ENCODE results near the gene SHLD2.
"Not testable (repeated sequence)": the region's sequence is repeated elsewhere in the genome, so short reads cannot be mapped to it uniquely, and the experiment has no call there.

The SHLD2 gene

GRCh38 chr10:87210309-87210708 is 115.3 kb downstream of the SHLD2 start:
- FAIRE-seq; DNase-seq (ENCODE audit: low spot score): not testable (repeated sequence)

DNA sequence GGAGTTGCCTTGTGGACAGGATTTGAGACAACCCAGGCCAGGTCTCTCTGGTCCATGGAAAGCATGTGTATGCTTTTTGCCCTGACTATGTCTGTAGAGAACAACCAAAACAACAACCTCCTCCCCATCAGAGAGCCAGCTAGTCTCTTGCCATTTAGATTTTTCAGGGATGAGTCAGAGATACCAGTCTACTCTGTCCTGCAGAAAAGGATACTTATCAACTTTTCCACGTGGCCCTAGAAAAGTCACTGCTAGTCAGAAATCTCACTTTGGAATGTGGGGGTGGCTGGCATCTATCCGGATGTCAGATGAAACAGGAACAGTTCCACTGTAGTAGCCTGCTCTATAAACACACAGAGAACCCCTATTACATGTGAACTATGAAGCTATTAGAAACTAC is 116.8 kb downstream of the SHLD2 start:
- FAIRE-seq: not testable (repeated sequence)
- DNase-seq (ENCODE audit: low spot score): peak; percentile 36

DNA sequence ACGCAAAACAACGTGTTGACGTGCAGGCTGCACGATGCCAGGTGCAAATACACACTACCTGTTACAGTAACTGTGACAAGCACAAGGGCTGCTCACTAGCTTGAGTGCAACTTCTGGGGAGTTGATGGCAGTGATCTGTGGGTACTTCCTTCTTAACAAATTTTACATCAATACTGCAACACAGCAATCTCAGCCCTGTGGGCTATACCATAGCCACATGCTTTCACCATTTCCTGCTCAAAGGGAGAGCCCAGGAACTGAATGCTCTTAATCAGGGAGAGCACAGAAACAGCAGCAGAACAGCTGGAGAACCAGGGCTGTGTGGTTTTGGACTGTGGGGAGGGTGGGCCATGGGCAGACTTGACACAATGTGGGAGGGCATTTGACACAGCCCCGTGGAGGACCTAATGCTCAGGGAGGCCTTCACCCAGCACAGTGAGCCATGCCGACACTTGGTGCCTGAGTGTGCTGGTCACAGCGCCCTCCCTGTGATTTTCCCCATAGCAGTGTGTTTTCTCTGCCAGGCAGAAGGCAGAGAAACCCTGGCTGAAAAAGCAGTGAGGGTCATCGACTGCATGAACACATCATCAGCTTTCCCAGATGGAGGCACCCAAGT is 118.3 kb downstream of the SHLD2 start:
- FAIRE-seq: peak; percentile 32
- not testable (repeated sequence) for DNase-seq (ENCODE audit: low spot score)

DNA sequence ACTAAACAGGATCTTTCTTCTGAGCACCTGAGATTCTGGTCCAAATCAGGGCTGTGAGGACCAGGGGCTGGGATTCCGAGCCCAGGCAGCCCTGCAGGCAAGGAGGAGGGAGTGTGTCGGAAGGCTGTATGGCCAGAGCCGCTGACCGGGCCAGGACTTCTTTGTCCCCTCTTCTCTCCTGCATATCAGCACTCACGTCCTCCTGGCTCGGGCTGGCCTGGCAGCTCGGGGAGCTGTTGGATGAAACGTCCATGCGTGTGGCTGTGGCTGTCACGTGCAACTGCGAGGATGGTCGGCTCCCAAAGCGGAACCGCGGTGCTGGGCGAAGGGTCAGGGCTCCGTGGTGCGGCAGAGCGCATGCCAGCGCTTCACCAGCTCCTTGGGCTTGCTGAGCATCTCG is 118.8 kb downstream of the SHLD2 start:
- not testable (repeated sequence) for DNase-seq (ENCODE audit: low spot score); FAIRE-seq

DNA sequence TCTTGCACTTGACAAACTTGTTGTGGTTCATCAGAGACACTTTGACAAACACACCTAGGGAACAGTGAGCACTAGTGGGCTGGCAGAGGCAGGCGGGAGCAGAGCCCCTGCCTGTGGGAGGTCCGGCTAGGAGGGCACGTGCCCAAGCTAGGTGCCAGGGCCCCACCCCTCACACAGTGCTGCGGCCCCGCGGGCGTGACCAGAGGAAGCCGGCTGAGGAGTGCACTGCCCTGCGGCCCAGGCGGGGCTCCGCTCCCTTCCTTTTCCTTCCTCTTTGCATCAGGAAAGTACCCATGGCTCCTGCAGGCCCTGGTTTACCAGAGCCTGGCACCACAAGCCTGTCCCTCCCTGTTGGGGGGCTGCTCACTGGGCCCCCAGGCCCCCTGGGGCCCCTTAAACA is 121.1 kb downstream of the SHLD2 start:
- not testable (repeated sequence) for FAIRE-seq; DNase-seq (ENCODE audit: low spot score)

GRCh38 chr10:87219370-87219769 is 124.4 kb downstream of the SHLD2 start:
- not testable (repeated sequence) for DNase-seq (ENCODE audit: low spot score); FAIRE-seq

- FAIRE-seq; DNase-seq (ENCODE audit: low spot score): not testable (repeated sequence)
Observed at GRCh38 chr10:87222789-87223188, 127.8 kb downstream of the SHLD2 start.

DNA sequence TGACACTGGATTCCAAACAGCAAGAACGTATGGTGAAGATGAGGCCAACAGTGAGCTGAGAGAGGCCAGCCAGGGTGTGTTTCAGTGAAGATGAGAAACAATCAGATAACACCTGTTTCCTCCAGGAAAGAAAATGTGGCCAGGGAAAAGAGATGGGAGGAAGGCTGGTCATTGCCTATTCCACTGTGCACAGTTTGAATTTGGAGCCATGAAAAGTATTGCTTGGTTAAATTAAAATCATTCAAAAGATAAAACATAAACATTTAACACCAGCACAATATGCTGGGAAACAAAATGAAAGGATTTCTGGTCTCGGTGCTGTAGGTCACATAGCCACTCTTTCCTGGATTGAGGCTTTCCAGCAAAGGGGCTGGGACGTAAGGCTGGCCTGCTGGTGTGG is 130.1 kb downstream of the SHLD2 start, which contains the start of gene NUTM2A:
Gene NUTM2A (plus strand): TSS at position 301 of the 400 bp plus-strand sequence. CDS start 383 bp downstream, outside the sequence.
- not testable (repeated sequence) for FAIRE-seq; DNase-seq (ENCODE audit: low spot score)

GRCh38 chr10:87228247-87228646 is 133.2 kb downstream of the SHLD2 start:
- not testable (repeated sequence) for DNase-seq (ENCODE audit: low spot score); FAIRE-seq

DNA sequence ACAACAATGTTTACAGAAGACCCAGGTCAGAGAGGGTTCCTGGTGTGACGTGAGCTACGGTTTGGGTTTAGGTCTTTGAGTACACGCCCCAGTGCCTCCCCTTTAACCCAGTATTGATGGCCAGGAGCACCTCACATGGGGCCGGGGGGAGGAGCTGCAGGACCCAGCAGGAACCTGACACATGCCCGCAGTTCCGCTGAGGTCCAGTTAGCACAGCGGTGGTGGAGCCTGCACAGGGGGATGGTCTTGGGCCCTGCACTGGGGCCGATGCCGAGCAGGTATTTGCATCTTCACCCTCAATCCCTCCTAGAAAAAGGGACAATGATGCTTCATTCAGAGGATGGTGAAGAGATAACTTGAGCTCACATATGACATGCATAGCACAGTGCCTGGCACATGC is 134.2 kb downstream of the SHLD2 start:
- DNase-seq (ENCODE audit: low spot score); FAIRE-seq: not testable (repeated sequence)

- FAIRE-seq; DNase-seq (ENCODE audit: low spot score): not testable (repeated sequence)
Observed at GRCh38 chr10:87234854-87235253, 139.8 kb downstream of the SHLD2 start.

DNA sequence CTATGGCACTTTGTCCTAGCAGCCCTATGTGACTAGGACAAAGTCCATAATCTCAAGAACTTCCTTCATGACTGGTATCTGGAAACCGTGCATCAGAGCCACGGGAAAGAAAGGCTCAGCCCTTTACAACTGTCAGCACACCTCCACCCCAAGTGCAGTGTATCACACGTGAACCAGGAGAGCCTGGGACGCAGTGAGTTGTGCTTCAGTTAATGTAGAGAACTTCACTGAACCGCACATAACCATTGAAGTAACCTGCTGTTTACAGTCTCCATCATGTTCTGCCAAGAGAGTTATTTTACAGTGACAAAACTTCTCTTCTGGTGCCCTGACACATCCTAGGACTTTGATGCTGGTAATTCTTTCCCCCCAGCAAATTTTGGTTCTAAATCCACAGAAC is 142.2 kb downstream of the SHLD2 start:
- DNase-seq (ENCODE audit: low spot score); FAIRE-seq: not testable (repeated sequence)

DNA sequence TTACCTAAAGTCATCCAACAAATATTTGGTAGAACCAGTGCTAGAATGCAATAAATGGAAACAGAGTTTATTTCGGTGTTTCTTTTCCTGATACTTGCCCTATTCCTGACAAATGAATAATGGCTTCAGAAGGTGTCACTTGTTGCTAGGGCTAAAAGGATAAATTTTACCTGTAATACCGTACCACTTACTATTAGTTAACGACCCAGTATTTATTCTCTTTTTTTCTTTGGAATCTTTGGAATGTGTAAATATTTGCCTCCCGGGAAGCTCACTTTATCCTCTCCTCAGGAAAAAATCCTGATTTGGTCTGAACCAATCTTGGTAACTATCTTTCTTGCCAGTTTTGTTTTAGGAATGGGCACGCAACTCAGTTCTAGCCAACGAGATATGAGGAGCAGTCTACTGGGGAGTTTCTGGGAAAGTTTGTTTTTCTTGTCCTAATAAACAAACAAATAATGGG is 144.4 kb downstream of the SHLD2 start:
- DNase-seq (ENCODE audit: low spot score); FAIRE-seq: not testable (repeated sequence)

Data from urothelium cell line (cell line).